ENCODE measurements around the gene GSK3B.

DNA sequence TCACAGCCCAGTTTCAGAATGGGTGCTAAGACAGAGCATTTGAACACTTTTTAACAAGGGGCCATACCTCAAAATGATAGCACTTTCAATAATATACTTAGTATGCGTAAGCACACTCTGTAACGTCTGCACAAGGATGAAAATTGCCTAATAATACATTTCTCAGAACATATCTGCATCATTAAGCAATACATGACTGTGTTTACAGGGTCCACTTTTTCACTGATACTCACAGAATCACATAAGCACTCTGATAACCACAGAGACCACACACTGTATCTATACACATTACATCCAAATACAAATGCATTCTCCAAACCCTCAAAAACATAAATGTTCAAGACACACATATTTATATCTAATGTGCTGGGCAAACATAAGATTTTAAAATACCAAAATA lies 232.6 kb downstream of the GSK3B start:
- TF ChIP-seq, protein P1, sequence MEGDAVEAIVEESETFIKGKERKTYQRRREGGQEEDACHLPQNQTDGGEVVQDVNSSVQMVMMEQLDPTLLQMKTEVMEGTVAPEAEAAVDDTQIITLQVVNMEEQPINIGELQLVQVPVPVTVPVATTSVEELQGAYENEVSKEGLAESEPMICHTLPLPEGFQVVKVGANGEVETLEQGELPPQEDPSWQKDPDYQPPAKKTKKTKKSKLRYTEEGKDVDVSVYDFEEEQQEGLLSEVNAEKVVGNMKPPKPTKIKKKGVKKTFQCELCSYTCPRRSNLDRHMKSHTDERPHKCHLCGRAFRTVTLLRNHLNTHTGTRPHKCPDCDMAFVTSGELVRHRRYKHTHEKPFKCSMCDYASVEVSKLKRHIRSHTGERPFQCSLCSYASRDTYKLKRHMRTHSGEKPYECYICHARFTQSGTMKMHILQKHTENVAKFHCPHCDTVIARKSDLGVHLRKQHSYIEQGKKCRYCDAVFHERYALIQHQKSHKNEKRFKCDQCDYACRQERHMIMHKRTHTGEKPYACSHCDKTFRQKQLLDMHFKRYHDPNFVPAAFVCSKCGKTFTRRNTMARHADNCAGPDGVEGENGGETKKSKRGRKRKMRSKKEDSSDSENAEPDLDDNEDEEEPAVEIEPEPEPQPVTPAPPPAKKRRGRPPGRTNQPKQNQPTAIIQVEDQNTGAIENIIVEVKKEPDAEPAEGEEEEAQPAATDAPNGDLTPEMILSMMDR (IDR thresholded peaks at IDR 0.05) = no peak
- TF ChIP-seq POLR2A (IDR thresholded peaks at IDR 0.05) = no peak
